Right lobe of liver (tissue), 4 donors: ENCODE data around the gene HELQ.

ENCODE experiments used
- POLR2A ChIP-seq: fragments of 450-650 bp; IDR thresholded peaks from one replicate; pipeline ENCODE4 v1.6.1; 2017; ENCODE audit warnings: antibody characterized with exemption, mild to moderate bottlenecking
- TF ChIP-seq, protein P1 (sequence below), 4 donors: fragments of 200-600 bp in 3 of 4; fragments of 450-650 bp in 1 of 4; IDR thresholded peaks; one replicate each; pipeline versions ENCODE4 v1.5.1 to v1.8.0; 2016 to 2022; ENCODE audit warnings: antibody characterized with exemption in 4 of 4, mild to moderate bottlenecking in 2 of 4
- donor health status: DM: no; HTN: no; CAD: no.
- donor health status: DM: no; HTN: no; CAD: no.
- donor health status: DM: no; HTN: yes; CAD: no.

DNA sequence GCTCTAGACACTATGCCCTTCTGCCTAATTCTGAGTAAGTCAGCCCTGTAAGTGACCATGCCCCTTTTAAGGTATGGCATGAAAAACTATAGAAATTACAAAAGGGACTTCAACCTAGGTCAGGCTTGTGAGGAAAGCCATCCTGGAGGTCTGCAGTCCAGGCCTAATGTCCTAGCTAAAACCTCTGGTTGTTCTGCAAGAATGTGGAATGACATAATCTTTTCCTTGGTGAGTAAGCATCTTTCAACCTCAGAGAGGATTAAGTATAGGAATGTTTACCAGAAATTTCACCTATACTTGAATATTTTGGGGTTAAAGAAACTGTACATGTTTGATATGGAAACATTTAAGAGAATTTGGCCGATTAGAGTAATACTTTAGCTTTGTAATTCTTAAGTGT is 97.2 kb downstream of the HELQ start:
- TF ChIP-seq, protein P1, sequence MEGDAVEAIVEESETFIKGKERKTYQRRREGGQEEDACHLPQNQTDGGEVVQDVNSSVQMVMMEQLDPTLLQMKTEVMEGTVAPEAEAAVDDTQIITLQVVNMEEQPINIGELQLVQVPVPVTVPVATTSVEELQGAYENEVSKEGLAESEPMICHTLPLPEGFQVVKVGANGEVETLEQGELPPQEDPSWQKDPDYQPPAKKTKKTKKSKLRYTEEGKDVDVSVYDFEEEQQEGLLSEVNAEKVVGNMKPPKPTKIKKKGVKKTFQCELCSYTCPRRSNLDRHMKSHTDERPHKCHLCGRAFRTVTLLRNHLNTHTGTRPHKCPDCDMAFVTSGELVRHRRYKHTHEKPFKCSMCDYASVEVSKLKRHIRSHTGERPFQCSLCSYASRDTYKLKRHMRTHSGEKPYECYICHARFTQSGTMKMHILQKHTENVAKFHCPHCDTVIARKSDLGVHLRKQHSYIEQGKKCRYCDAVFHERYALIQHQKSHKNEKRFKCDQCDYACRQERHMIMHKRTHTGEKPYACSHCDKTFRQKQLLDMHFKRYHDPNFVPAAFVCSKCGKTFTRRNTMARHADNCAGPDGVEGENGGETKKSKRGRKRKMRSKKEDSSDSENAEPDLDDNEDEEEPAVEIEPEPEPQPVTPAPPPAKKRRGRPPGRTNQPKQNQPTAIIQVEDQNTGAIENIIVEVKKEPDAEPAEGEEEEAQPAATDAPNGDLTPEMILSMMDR (IDR thresholded peaks at IDR 0.05) = no peak
- no peak for TF ChIP-seq POLR2A
